Measurements from ENCODE around the gene PI4K2B. TPM values are rescaled to one million over a fixed set of nuclear protein-coding genes. Genes with fewer than 3 reads are reported as not detected.
"Not testable (repeated sequence)": the region's sequence is repeated elsewhere in the genome, so short reads cannot be mapped to it uniquely, and the experiment has no call there.

The PI4K2B gene
- total RNA-seq, 1 experiment from 2014 or later = 26.4 TPM

DNA sequence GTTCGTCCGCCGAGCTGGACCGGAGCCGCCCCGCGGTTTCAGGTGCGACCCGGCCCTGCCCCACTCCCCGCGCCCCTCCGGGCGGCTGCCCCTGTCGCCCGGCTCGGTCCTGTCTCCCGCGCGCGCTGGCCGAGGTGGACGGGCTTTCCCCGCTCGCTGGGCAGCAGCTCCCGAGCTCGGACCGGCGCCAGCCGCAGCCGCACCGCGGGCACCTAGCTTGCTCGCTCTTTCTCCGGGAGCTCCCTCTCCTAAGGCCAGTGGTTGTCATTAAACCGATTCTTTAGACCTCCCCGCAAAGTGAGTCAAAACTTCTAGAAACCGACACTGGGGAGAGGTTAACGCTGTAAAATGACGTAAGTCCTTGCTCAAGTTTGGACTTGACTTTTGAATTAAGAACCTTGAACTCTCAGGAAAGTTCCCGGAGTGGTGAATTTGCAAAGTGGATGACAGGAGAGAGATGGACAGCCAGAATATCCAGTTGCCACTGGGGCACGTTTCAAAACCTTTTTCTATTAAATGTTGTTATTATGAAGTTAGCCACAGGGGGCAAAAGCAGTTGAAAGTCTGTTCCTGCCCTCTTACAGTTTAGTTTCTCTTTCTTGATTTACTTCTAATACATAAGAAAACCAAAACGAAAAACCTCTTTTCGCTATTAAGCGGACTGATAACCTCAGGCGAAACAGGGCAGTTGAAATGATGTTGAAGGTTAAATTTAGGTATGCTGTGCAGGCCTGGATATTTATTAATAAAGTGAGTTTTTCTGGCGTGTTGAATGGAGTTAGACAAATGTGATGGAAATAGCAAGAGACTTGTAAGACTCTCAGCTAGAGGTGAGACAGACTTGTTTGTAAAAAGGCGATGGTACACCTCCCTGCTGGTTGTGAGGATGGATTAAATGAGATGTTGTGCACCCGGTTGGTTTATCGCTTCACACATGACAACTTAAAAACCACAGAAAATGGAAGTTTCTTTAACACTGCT, 847 bp downstream of the PI4K2B start:
- DNase-seq = peak; percentile 49 to 78
- H3K9me3 ChIP-seq (replicated peaks) = no peaks in the 10 kb centered on the region; the same call in 1 of the 2 replicates
- H3K36me3 ChIP-seq = peaks cover 5% of the 10 kb centered on the region; the same call in 1 of the 2 replicates
- no peaks in the 10 kb centered on the region for H3K27me3 ChIP-seq
- peak overlapping the region; percentile 88 for H3K4me3 ChIP-seq
- H3K27ac ChIP-seq = peak overlapping the region; percentile 71
- H3K4me1 ChIP-seq = no peaks in the 10 kb centered on the region

DNA sequence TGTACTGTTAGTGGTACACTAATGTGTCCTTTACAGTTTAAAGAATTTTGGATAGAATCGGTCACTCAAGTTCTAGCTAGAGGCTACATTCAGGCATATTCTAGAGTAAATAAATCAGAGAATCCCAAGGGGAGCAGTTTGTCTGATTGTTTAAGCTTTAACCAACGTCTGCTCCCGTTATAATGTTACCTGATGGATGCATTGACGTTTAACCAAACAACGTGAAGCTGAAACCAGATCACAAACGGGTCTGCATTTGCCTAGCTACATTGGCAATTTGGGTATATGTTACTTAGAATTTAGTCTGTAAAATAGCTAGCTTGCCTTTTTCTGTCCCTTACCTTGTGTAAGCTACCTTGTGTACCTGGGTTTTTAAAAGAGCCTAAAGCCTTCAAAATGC, 1.6 kb downstream of the PI4K2B start:
- H3K27me3 ChIP-seq = no peaks in the 10 kb centered on the region
- no peak for DNase-seq
- peaks cover 5% of the 10 kb centered on the region; the same call in 1 of the 2 replicates for H3K36me3 ChIP-seq
- H3K4me3 ChIP-seq = peak overlapping the region; percentile 88
- H3K9me3 ChIP-seq (replicated peaks) = no peaks in the 10 kb centered on the region; the same call in 1 of the 2 replicates
- no peaks in the 10 kb centered on the region for H3K4me1 ChIP-seq
- H3K27ac ChIP-seq = no peak overlapping the region; the same call in 1 of the 2 replicates

DNA sequence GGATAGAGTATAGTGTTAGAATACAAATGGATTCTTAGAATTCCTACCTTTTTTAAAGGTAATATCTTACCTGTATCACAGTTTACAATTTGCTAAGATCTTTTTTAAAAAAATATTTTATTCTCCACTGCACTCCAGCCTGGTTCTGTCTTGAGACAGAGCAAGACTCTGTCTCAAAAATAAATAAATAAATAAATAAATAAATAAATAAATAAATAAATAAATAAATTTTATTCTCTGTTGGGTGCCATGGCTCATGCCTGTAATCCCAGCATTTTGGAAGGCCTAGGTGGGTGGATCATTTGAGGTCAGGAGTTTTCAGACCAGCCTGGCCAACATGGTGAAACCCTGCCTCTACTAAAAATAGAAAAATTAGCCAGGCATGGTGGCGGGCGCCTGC, 2.2 kb downstream of the PI4K2B start:
- not testable (repeated sequence) for H3K4me1 ChIP-seq; H3K27ac ChIP-seq; H3K36me3 ChIP-seq; H3K27me3 ChIP-seq; H3K9me3 ChIP-seq (replicated peaks); H3K4me3 ChIP-seq; DNase-seq

DNA sequence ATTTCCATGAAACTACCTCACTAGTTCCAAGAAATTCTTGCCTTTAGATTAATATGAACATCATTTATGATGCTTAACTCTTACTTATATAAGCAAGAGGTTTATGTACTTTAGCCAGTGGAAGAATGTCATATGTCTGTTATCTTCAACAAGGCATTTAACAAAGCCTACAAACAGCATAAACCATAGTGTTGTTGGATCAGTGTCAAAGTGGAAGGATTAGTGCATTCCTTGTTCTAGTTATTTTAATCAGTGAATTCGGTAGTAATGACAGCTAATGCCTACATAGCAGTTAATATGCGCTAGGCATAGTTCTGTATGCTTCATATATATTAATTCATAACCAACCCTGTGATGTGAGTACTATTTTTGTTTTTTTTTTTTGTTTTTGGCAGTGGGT, 3.1 kb downstream of the PI4K2B start:
- peaks cover 5% of the 10 kb centered on the region; the same call in 1 of the 2 replicates for H3K36me3 ChIP-seq

DNA sequence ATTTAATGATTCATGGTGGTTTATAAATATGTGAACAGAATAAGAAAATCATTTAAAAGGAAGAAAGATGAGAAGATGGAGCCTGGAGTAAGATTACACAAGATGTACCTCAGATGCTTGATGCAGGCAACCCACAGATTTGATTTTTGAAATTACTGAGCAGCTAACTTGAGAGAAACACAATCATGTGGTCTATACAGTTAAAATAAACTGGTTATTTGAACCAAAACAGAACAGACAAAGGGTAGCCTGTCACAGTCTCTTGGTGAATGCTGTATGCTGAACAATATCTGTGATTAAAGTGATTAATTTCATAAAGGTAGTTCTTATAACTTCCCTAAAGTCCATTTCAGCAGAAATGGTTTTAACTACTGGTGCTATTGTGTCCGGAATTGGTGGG, 4.2 kb downstream of the PI4K2B start:
- Histone ChIP-seq H3K27me3 (no peaks in the 10 kb centered on the region), H3K9me3 (replicated peaks) (no peaks in the 10 kb centered on the region; the same call in 1 of the 2 replicates), H3K4me1 (no peaks in the 10 kb centered on the region), H3K27ac (no peak overlapping the region), H3K36me3 (peaks cover 5% of the 10 kb centered on the region; the same call in 1 of the 2 replicates), H3K4me3 (no peak overlapping the region)
- no peak for DNase-seq

More for the DNA sequence above, 3.1 kb downstream of the PI4K2B start:
- no peaks in the 10 kb centered on the region for H3K4me1 ChIP-seq
- H3K27me3 ChIP-seq = no peaks in the 10 kb centered on the region
- no peak for DNase-seq
- H3K4me3 ChIP-seq = no peak overlapping the region
- no peak overlapping the region for H3K27ac ChIP-seq
- H3K9me3 ChIP-seq (replicated peaks) = no peaks in the 10 kb centered on the region; the same call in 1 of the 2 replicates

DNA sequence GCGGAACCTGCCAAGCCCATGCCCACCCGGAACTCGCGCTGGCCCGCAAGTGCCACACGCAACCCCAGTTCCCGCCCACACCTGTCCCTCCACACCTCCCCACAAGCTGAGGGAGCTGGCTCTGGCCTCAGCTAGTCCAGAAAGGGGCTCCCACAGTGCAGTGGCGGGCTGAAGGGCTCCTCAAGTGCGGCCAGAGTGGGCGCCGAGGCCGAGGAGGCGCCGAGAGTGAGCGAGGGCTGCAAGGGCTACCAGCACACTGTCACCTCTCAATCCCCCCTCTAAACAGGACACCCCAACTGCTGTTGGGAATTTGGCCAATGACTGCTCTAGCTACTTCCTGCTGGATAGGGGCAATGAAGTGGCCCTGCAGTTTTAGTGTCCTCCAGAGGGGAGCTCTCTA, 5.7 kb downstream of the PI4K2B start:
- H3K36me3 ChIP-seq; DNase-seq; H3K27me3 ChIP-seq; H3K27ac ChIP-seq; H3K9me3 ChIP-seq (replicated peaks); H3K4me3 ChIP-seq; H3K4me1 ChIP-seq: not testable (repeated sequence)

DNA sequence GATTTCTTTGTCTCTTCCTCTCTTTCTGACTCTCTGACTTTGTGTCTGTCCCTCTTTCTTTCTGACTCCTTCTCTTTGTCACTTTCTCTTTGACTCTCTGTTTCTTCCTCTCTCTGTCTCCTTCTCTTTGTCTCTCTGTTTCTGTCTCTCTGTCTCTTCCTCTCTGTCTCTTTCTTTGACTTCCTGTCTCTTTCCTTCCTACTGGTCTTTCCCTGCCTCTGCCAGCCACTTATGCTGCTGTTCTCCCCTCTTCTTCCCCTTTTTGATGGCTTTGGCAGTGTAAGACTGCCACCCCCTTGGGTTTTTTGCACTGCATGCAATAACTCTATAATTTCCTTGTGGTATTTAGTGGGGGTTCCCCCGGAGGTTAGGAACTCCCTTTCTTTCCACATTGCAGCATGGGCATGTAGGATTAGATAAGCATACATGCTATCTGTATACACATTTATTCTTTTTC, 6.9 kb downstream of the PI4K2B start:
- not testable (repeated sequence) for DNase-seq; H3K9me3 ChIP-seq (replicated peaks); H3K27me3 ChIP-seq; H3K4me3 ChIP-seq; H3K36me3 ChIP-seq; H3K4me1 ChIP-seq; H3K27ac ChIP-seq

DNA sequence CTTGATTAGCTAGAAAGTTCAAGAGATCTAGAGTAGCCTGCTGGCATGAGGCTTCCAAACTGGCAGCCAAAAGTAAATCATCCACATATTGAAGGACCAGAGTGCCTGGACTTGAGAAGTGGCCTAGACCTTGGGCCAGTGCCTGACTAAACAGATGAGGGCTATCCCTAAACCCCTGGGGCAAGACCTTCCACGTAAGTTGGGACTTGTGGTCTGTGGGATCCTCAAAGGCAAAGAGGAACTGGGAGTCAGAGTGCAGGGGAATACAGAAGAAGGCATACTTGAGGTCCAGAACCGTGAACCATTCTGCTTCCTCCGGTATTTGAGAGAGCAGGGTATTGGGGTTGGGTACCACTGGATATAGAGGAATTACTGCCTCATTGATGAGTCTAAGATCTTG, 8.4 kb downstream of the PI4K2B start:
- H3K27ac ChIP-seq; DNase-seq; H3K27me3 ChIP-seq; H3K4me1 ChIP-seq; H3K9me3 ChIP-seq (replicated peaks); H3K4me3 ChIP-seq; H3K36me3 ChIP-seq: not testable (repeated sequence)

DNA sequence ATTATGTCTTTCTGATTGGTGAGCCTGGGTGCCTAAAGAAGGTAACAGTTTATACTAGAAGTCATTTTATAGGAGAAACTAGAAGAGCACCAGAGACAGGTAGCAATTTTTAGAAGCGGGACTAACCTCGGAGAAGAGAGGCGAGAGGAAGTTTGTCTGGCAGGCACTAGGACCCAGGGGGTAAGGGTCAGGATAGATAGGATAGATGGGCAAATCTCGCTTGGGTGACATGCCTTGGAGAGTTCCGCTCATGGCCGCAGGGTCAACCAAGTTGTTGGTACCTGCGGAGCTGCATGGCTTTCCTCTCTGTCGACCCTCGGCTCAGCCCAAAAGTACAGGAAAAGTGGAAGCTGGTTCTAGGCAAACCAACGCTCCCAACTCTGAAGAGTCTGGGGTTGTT, 11.3 kb downstream of the PI4K2B start:
- H3K4me3 ChIP-seq = no peak overlapping the region
- H3K4me1 ChIP-seq = no peaks in the 10 kb centered on the region
- no peaks in the 10 kb centered on the region for H3K27me3 ChIP-seq
- H3K36me3 ChIP-seq = no peaks in the 10 kb centered on the region
- DNase-seq = no peak
- H3K9me3 ChIP-seq (replicated peaks) = no peaks in the 10 kb centered on the region; the same call in 1 of the 2 replicates
- no peak overlapping the region for H3K27ac ChIP-seq

DNA sequence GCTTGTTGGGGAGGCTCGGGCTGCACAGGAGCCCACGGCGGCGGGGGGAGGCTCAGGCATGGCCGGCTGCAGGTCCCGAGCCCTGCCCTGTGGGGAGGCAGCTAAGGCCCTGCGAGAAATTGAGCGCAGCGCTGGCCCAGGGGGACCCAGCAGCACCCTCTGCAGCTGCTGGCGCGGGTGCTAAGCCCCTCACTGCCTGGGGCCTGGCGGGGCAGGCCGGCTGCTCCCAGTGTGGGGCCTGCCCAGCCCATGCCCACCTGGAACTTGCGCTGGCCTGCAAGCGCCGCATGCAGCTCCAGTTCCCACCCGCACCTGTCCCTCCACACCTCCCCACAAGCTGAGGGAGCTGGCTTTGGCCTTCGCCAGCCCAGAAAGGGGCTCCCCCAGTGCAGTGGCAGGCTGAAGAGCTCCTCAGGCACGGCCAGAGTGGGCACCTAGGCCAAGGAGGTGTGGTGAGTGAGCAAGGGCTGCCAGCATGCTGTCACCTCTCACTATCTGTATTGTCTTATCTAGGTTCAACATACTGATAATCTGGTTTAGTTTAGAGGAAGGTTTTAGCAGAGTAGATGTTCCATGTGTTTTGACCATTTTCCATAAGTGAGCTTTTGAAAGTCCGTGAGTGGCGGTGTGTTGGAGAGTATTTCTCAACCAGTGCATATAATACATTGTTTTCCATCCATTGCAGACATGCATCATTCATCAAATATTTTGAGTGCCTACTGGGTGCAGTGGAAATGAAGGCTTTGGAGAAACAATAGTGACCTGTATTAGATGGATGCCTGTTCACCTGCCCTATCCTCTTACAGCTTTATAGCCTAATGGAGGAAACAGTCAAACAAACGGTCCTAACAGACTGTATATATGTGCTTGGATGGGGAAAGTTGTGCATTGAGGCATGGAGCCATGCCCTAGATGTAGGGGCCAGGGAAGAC, 13.1 kb downstream of the PI4K2B start:
- H3K4me1 ChIP-seq = no peaks in the 10 kb centered on the region
- H3K27me3 ChIP-seq = no peaks in the 10 kb centered on the region
- H3K9me3 ChIP-seq (replicated peaks) = no peaks in the 10 kb centered on the region; the same call in 1 of the 2 replicates
- H3K36me3 ChIP-seq = no peaks in the 10 kb centered on the region
- DNase-seq = no peak
- no peak overlapping the region for H3K4me3 ChIP-seq
- H3K27ac ChIP-seq = no peak overlapping the region

DNA sequence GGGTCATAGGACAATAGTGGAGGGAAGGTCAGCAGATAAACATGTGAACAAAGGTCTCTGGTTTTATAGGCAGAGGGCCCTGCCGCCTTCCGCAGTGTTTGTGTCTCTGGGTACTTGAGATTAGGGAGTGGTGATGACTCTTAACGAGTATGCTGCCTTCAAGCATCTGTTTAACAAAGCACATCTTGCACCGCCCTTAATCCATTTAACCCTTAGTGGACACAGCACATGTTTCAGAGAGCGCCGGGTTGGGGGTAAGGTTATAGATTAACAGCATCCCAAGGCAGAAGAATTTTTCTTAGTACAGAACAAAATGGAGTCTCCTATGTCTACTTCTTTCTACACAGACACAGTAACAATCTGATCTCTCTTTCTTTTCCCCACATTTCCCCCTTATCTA, 15.0 kb downstream of the PI4K2B start:
- not testable (repeated sequence) for DNase-seq; H3K4me3 ChIP-seq; H3K27me3 ChIP-seq; H3K27ac ChIP-seq; H3K4me1 ChIP-seq; H3K9me3 ChIP-seq (replicated peaks); H3K36me3 ChIP-seq

DNA sequence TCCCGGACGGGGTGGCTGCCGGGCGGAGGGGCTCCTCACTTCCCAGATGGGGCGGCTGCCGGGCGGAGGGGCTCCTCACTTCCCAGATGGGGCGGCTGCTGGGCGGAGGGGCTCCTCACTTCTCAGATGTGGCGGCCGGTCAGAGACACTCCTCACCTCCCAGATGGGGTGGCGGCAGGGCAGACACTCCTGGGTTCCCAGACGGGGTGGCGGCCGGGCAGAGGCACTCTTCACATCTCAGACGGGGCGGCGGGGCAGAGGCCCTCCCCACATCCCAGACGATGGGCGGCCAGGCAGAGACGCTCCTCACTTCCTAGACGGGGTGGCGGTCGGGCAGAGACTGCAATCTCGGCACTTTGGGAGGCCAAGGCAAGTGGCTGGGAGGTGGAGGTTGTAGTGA, 15.7 kb downstream of the PI4K2B start:
- not testable (repeated sequence) for H3K9me3 ChIP-seq (replicated peaks); H3K4me3 ChIP-seq; H3K27me3 ChIP-seq; H3K27ac ChIP-seq; H3K36me3 ChIP-seq; H3K4me1 ChIP-seq; DNase-seq

DNA sequence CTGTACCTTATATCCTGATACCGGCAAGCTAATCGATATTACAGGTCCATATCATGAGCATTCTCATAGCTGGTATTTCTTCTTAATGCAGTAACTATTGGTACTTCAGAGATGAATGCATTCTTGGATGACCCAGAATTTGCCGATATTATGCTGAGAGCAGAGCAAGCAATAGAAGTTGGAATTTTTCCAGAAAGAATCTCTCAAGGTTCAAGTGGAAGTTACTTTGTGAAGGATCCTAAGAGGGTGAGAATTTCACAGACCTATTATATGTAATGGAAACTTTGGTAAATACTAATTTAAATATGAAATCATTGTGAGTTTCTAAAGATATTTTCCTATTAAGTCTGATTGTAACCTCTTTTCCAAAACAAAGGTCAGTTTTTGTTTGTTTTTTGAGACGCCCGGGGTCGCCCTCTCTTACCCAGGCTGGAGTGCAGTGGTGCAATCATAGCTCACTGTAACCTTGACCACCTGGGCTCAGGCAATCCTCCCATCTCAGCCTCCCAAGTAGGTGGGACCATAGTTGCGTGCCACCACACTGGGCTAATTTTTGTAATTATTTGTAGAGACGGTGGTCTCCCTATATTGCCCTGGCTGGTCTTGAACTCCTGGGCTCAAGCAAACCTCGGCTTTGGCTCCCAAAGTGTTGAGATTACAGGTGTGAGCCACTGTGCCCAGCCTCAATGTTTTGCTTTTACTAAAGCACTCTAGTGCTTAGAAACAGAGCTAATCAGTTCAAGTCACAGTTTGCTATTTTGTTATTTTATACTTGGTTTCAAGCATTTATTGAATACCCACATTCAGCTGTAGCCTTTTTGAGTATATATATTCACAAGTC, 18.6 kb downstream of the PI4K2B start:
- no peaks in the 10 kb centered on the region for H3K4me1 ChIP-seq
- H3K9me3 ChIP-seq (replicated peaks) = no peaks in the 10 kb centered on the region; the same call in 1 of the 2 replicates
- H3K27me3 ChIP-seq = no peaks in the 10 kb centered on the region
- no peak for DNase-seq
- H3K4me3 ChIP-seq = no peak overlapping the region
- no peak overlapping the region for H3K27ac ChIP-seq
- H3K36me3 ChIP-seq = peaks cover 7% of the 10 kb centered on the region; the same call in 1 of the 2 replicates

DNA sequence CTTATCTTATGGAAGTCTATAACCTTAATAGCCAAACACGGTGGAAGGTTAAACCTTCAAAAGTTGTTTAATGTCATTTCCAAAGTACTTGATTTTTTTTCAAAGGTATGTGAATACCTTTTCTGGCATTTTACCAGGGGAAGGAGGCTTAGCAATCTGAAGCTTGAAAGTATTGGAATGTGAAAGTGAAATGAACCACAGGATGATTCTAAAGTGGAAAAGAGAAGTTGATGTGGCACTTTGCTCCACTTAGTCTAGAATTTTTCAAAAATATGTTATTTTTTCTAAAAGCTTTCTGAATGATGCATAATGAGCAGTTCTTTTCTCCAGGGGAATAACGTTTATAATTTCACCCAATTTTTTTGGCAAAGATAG, 19.2 kb downstream of the PI4K2B start:
- H3K27me3 ChIP-seq = no peaks in the 10 kb centered on the region
- H3K27ac ChIP-seq = no peak overlapping the region
- H3K4me1 ChIP-seq = no peaks in the 10 kb centered on the region
- no peak for DNase-seq
- no peaks in the 10 kb centered on the region; the same call in 1 of the 2 replicates for H3K9me3 ChIP-seq (replicated peaks)
- H3K36me3 ChIP-seq = peaks cover 10% of the 10 kb centered on the region; the same call in 1 of the 2 replicates
- H3K4me3 ChIP-seq = no peak overlapping the region
